ENCODE results near the gene IL21. TPM values are rescaled to one million over a fixed set of nuclear protein-coding genes. Genes with fewer than 3 reads are reported as not detected.

Gene IL21
- total and polyA plus RNA-seq, 2 donors: not detected

DNA sequence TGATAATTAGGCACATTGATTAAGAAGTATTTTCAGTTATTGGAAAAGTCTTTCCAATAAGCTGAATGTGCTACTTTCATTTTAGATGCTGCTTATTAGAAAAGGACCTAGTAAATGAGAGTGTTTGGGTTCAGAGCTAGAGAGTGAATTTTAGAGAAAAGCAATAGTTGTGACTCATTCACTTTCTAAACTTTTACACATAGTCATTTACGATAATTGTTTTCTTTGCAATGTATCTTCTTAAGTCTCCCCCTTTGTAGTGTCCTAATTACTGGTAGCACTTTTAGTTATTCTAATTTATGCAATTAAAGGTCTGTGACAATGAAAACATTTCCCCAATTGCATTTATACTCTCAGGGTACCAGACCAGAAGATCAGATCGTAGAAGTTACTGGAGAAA is 1.3 kb downstream of the IL21 start:
- DNase-seq (ENCODE audit: extremely low spot score): no peak
- Histone ChIP-seq H3K27ac (ENCODE audit: low read depth) (no peak overlapping the region), H3K36me3 (ENCODE audit: insufficient read depth) (no peaks in the 10 kb centered on the region), H3K4me3 (ENCODE audit: low read depth, low read length) (no peak overlapping the region), H3K4me1 (ENCODE audit: insufficient read depth) (no peaks in the 10 kb centered on the region)
- 88% methylated on average over 2 of the region's 2 CpGs for WGBS

DNA sequence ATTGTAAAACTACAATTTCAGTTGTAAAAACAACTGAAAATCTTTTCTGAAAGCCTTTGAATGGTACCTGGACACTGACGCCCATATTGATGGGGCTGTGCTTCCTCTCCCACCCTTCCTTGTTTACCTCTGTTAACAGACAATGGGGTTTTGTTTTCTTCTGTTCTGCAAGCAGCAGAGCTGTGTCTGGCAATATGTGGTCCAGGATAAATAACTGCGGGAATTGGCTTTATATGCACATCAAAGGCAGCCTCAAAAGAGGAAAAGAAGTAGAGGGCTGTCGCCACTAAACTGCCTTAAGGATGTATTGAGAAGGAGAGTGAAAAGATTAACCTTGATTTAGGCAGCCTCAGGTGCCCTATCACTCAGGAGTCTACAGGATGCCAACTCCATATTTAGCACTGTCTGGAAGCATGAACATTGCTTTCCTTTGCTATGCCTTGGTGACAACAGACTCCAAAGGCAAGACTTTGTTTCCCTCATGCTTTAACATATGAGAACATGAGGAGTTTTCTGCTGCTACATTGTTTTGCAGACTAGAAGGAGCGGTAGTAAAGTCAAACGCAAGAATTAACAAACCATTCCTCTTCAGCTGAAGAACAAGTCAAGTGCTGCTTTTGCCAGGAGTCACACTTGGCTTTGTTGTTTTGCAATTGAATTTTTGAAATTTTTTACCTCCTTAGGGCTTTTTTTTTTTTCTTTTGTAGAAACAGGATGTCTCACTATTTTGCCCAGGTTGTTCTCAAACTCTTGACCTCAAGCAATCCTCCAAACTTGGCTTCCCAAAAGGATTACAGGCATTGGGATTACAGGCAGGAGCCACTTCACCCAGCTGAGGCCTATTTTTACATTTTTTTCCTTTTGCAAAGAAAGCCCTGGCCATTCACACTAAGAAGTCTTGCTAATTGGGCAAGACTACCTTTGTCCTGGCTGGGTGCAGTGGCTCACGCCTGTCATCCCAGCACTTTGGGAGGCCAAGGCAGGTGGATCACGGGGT is 3.0 kb downstream of the IL21 start:
- DNase-seq (ENCODE audit: extremely low spot score): no peak
- H3K36me3 ChIP-seq (ENCODE audit: insufficient read depth): no peaks in the 10 kb centered on the region
- H3K4me1 ChIP-seq (ENCODE audit: insufficient read depth): no peaks in the 10 kb centered on the region
- no peak overlapping the region for H3K4me3 ChIP-seq (ENCODE audit: low read depth, low read length)
- 81% methylated on average over 7 of the region's 7 CpGs for WGBS
- H3K27ac ChIP-seq (ENCODE audit: low read depth): no peak overlapping the region

DNA sequence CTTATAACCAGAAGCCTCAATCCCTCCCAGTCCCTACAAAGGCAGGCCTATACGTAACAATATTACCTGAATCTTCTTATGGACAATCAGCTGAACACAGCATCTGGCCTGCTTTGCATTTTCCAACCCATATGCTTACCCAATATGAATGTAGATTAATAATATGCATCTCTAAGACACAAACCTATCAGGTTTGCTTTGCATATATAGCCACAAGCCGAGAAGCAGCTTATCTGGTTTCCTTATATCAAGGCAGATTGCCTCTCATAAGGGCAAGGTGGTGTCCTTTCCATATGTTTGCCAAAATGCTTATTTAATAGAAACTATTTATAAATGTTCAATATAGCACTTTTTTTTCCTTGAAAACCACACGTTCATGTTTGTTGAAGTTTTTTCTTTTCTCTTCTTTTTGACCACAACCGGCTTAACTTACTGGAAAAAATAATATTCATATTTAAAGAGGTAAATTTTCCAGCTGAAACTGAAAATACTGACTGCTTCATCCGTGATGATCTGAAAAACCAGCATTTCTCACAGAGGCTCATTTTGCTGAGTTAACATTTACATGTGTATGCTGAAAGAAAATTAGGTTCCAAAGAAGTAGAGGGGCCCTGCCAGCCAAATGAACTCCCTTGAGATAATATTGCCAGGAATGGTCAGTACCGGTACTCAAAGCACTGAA is 3.8 kb downstream of the IL21 start:
- H3K27ac ChIP-seq (ENCODE audit: low read depth): no peak overlapping the region
- H3K4me3 ChIP-seq (ENCODE audit: low read depth, low read length): no peak overlapping the region
- 79% methylated on average over 6 of the region's 6 CpGs for WGBS
- H3K36me3 ChIP-seq (ENCODE audit: insufficient read depth): no peaks in the 10 kb centered on the region
- no peaks in the 10 kb centered on the region for H3K4me1 ChIP-seq (ENCODE audit: insufficient read depth)
- DNase-seq (ENCODE audit: extremely low spot score): no peak

DNA sequence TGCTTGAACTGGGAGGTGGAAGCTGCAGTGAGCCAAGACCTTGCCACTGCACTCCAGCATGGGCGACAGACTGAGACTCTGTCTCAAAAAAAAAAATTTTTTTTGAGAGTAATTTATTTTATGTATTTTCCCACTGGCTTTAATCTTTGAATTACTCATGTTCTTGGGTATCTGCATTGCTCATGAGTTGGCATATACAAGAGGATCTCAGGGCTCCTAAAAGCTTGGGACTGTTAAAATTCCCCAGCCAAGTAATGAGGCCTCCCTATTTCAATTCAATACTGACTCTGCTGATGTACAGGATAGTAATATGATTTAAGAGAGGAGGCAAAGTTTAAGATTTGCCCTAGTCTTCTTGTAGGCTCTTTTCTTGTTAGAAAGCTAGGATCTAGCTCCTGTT is 6.2 kb downstream of the IL21 start:
- WGBS: 98% methylated on average over 1 of the region's 1 CpG
- no peak overlapping the region for H3K4me3 ChIP-seq (ENCODE audit: low read depth, low read length)
- no peak for DNase-seq (ENCODE audit: extremely low spot score)
- H3K27ac ChIP-seq (ENCODE audit: low read depth): no peak overlapping the region
- no peaks in the 10 kb centered on the region for H3K36me3 ChIP-seq (ENCODE audit: insufficient read depth)
- no peaks in the 10 kb centered on the region for H3K4me1 ChIP-seq (ENCODE audit: insufficient read depth)

DNA sequence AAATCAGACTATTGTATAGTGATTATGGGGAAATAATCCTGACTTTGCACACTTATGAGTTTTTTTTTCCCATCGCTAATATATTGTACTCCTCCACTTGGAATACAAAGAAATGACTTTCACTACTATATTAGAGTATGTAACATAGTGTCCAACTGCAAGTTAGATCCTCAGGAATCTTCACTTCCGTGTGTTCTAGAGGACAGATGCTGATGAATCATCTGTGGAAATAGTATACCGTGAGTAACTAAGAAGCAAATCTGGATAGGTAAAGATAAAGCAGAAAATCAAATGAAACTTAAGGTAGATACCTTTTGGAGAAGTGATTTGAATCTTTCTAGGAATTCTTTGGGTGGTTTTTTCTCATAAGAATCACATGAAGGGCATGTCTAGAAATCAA is 8.3 kb downstream of the IL21 start:
- H3K4me3 ChIP-seq (ENCODE audit: low read depth, low read length): no peak overlapping the region
- DNase-seq (ENCODE audit: extremely low spot score): no peak
- no peak overlapping the region for H3K27ac ChIP-seq (ENCODE audit: low read depth)
- H3K36me3 ChIP-seq (ENCODE audit: insufficient read depth): no peaks in the 10 kb centered on the region
- WGBS: 74% methylated on average over 3 of the region's 3 CpGs
- H3K4me1 ChIP-seq (ENCODE audit: insufficient read depth): no peaks in the 10 kb centered on the region

DNA sequence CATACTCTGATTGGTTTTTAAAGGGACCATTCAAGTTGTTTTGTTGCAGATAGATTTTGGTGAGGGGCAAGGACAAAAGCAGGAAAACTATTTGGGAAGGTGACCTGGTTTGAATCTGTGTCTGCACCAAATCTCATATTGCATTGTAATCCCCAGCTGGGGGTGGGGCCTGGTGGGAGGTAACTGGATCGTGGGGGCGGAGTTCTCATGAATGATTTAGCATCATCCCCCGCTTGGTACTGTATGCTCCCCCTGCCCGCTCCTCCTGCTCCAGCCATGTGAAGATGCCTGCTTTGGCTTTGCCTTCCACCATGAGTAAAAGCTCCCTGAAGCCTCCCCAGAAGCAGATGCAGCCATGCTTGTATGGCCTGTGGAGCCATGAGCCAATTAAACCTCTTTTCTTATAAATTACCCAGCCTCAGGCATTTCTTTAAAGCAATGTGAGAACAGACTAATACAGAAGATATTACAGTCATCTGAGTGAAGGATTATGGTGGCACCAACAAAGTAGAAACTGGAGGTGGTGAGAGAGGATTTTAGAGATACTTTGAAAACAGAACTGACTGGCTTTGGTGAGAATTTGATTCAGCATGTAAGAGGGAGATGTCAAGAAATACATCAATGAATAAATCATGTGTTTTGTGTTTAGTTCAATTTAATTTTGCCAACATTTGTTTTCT is 14.4 kb downstream of the IL21 start:
- H3K4me3 ChIP-seq (ENCODE audit: low read depth, low read length): no peak overlapping the region
- WGBS: 83% methylated on average over 4 of the region's 4 CpGs
- no peaks in the 10 kb centered on the region for H3K36me3 ChIP-seq (ENCODE audit: insufficient read depth)
- H3K4me1 ChIP-seq (ENCODE audit: insufficient read depth): peaks cover 7% of the 10 kb centered on the region
- no peak overlapping the region for H3K27ac ChIP-seq (ENCODE audit: low read depth)
- no peak for DNase-seq (ENCODE audit: extremely low spot score)

DNA sequence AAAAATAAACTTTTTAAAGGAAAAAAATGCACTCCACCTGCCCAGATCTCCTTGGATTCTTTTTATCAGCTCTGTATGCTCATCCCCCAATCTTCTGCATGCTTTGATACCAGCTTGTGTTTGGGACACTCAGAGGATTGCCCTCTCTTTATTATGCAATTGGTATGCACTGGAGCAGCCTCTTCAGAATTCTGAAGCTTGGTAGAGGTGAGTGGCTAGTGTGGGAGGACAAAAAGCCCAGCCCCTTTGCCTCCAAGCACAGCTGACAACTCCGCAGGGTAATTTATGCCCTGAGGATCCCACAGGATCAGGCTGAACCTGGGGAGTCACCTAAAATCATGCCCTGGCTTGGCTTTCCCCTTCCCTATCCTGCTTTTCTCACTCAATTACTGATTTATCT is 16.7 kb downstream of the IL21 start:
- 98% methylated on average over 1 of the region's 1 CpG for WGBS
- Histone ChIP-seq H3K4me3 (ENCODE audit: low read depth, low read length) (no peak overlapping the region), H3K36me3 (ENCODE audit: insufficient read depth) (no peaks in the 10 kb centered on the region), H3K27ac (ENCODE audit: low read depth) (no peak overlapping the region), H3K4me1 (ENCODE audit: insufficient read depth) (peaks cover 7% of the 10 kb centered on the region)
- DNase-seq (ENCODE audit: extremely low spot score): no peak

DNA sequence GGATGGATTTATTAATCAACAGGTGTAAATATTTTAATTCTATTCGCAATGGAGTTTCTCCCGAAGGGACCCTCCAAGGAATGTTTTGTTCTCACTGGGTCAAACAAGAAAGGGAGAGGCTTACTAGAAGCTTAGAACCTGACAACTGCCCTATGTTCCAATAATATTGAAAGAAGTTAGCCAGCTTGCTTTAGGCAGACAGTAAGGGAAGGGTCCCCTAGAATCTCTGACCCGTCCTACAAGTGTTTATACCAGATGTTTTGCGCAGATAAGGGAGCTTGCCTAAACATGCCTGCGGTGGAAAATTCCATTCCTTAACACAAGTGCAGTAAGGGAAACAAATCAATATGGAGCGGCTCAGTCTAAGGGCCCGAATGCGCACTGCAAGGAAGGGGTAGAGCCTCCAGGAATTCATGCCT is 17.7 kb downstream of the IL21 start:
- Histone ChIP-seq H3K4me1 (ENCODE audit: insufficient read depth) (peaks cover 7% of the 10 kb centered on the region), H3K4me3 (ENCODE audit: low read depth, low read length) (no peak overlapping the region), H3K27ac (ENCODE audit: low read depth) (no peak overlapping the region), H3K36me3 (ENCODE audit: insufficient read depth) (no peaks in the 10 kb centered on the region)
- WGBS: 47% methylated on average over 8 of the region's 8 CpGs
- DNase-seq (ENCODE audit: extremely low spot score): peak; percentile 13

DNA sequence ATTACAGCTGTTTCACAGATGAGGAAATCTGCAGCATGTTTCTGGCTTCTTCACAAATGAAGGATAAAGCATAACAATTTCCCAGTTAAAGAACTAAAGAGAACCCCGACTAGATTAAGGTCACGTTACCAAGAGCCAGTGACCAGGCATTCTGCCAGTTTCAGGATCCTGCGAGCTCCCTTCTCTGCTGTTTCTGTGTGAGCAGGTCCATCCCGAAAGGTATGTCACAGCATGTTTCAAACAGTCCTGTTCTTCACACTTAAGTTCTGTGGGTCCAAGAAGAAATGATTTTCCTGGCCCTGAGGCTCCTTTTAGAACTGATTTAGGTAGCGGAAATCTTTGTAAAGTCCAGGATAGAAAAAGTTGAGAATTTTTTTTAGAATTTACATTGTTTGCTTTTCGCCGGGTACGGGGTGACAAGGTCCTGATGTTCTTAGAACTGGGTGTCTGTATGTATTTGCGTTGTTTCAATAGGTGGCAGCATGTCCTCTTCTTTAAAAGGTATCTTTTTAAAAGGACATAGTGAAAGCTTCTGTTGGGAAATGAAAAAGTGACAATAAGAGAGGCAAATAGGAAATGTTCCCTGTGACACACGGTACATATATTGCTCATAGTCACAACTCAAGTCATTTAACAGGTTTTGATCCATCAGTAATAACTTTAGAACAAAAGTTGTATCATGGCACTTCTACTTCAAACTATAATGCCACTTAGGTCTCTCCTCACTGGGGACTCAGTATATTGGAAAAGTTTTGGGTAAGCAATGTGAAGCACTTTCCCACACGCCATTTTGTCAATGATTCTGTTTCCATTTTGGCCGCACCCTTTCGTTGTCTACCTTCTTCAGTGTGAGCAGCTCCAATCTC is 18.4 kb downstream of the IL21 start:
- Histone ChIP-seq H3K4me3 (ENCODE audit: low read depth, low read length) (no peak overlapping the region), H3K27ac (ENCODE audit: low read depth) (no peak overlapping the region), H3K36me3 (ENCODE audit: insufficient read depth) (no peaks in the 10 kb centered on the region), H3K4me1 (ENCODE audit: insufficient read depth) (peaks cover 7% of the 10 kb centered on the region)
- WGBS: 37% methylated on average over 13 of the region's 13 CpGs
- DNase-seq (ENCODE audit: extremely low spot score): peak; percentile 17

DNA sequence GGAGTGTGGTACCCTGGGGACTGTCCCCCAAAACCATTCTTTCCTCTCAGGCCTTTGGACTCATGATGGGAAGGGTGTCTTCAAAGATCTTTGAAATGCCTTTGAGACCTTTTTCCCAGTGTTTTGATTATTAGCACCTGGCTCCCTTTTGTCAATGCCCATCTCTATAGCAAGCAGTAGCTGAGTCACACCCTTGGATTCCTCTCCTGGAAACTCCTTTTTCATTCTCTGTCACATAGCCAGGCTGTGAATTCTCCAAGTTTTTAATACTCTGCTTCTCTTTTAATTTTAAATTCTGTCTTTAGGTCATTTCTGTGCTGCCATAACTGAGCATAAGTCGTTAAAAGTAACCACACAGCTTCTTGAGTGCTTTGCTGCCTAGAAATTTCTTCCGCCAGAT is 29.7 kb downstream of the IL21 start:
- WGBS: 88% methylated on average over 2 of the region's 2 CpGs

DNA sequence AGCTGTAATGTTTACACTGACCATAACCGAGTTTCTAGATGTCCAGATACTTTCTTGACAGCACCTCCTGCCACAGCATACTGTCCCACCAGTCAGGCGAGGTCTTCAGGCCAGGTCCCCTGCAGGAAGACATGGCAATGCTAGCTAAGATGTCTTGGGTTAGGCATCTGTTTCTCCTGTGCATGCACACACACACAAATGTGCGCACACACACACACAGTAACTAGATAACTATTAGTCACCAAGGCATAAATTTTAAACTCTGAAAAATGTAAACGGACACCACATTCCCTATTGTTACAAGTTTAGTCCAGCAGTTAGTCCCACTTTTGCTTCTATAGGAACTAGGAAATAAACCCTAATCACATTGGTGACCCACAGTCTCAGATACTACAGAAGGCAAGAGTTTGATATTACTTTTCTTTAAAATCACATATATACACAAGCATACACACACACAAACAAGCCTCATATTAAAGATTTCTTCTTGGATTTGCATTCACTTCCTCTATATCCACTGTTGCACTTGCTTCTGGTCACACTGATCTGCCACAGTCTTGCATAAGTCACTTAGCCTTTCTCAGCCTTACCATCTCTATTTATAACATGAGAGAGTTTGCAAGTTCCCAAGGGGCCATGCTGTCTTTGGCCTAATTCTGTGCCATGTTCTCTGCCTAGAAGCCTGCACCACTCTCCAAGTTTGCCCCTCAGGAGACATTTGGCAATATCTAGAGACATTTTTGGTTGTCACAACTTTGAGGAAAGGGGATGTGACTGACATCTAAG is 32.2 kb downstream of the IL21 start:
- H3K4me3 ChIP-seq (ENCODE audit: low read depth, low read length): no peak overlapping the region
- 60% methylated on average over 4 of the region's 4 CpGs for WGBS
- no peaks in the 10 kb centered on the region for H3K4me1 ChIP-seq (ENCODE audit: insufficient read depth)
- no peaks in the 10 kb centered on the region for H3K36me3 ChIP-seq (ENCODE audit: insufficient read depth)
- DNase-seq (ENCODE audit: extremely low spot score): no peak
- no peak overlapping the region for H3K27ac ChIP-seq (ENCODE audit: low read depth)

More for the DNA sequence above, 29.7 kb downstream of the IL21 start:
- H3K36me3 ChIP-seq (ENCODE audit: insufficient read depth): peaks cover under 1% of the 10 kb centered on the region
- no peak overlapping the region for H3K4me3 ChIP-seq (ENCODE audit: low read depth, low read length)
- H3K4me1 ChIP-seq (ENCODE audit: insufficient read depth): no peaks in the 10 kb centered on the region
- no peak overlapping the region for H3K27ac ChIP-seq (ENCODE audit: low read depth)
- DNase-seq (ENCODE audit: extremely low spot score): no peak

DNA sequence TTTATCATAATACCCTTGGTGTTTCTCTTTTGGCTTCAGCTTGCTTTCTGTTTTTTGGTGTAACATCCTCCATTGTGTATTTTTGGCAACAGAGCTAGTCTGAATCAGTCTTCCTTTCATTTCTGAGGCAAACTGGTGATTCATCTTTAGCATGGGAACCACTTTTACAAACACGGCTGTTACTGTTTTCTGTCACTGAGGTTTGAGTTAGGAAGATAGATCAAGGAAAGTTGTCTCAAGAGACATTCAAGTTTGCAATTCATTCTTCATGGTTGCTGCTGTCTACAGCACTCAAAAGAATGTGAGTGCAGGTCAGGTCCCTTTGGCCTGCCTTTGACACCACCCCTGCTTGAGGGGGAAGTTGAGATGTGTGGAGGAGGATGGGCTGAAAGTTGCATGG is 36.3 kb downstream of the IL21 start:
- WGBS: 16% methylated on average over 1 of the region's 1 CpG
- H3K27ac ChIP-seq (ENCODE audit: low read depth): no peak overlapping the region
- no peaks in the 10 kb centered on the region for H3K36me3 ChIP-seq (ENCODE audit: insufficient read depth)
- no peaks in the 10 kb centered on the region for H3K4me1 ChIP-seq (ENCODE audit: insufficient read depth)
- DNase-seq (ENCODE audit: extremely low spot score): no peak
- no peak overlapping the region for H3K4me3 ChIP-seq (ENCODE audit: low read depth, low read length)
